GM10266 (cell line): ENCODE measurements around the gene CREG2.

Source experiments
- DNase-seq: peaks from one replicate; pipeline ENCODE4 v3.0.0; 2012; ENCODE audit errors: extremely low spot score
- TF ChIP-seq, protein P1 (sequence below): IDR thresholded peaks from 2 replicates; pipeline ENCODE4 v1.5.1; 2012; ENCODE audit warnings: mild to moderate bottlenecking, low read depth; ENCODE audit not compliant: control insufficient read depth, insufficient read depth; ENCODE audit errors: missing control alignments

Gene CREG2

DNA sequence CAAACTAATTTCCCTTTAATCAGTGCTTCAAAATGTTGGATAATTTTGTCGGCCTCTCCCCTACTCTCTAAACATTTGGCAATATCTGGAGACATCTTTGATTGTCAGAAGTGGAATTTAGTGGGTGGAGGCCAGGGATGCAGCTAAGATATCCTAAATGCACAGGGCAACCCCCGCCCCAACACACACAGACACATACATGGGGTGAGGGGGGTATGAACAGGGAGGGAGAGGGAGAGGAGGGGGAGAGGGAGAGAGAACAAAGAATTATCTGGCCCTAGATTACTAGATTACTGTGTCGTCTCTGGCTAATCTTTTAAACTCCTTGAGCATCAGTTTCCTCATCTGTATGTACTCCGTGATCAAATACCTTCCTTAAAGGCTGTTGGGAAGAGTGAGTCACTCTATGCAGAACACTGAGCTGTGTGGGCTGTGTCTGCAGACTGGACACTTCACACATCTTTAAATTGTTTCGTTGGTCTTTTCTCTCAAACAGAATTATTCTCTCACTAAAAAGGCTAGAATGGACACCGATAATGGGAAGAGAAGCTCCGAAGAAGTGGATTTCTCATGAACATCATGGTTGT, 81.7 kb downstream of the CREG2 start:
- TF ChIP-seq, protein P1, sequence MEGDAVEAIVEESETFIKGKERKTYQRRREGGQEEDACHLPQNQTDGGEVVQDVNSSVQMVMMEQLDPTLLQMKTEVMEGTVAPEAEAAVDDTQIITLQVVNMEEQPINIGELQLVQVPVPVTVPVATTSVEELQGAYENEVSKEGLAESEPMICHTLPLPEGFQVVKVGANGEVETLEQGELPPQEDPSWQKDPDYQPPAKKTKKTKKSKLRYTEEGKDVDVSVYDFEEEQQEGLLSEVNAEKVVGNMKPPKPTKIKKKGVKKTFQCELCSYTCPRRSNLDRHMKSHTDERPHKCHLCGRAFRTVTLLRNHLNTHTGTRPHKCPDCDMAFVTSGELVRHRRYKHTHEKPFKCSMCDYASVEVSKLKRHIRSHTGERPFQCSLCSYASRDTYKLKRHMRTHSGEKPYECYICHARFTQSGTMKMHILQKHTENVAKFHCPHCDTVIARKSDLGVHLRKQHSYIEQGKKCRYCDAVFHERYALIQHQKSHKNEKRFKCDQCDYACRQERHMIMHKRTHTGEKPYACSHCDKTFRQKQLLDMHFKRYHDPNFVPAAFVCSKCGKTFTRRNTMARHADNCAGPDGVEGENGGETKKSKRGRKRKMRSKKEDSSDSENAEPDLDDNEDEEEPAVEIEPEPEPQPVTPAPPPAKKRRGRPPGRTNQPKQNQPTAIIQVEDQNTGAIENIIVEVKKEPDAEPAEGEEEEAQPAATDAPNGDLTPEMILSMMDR = no peak
- no peak for DNase-seq

DNA sequence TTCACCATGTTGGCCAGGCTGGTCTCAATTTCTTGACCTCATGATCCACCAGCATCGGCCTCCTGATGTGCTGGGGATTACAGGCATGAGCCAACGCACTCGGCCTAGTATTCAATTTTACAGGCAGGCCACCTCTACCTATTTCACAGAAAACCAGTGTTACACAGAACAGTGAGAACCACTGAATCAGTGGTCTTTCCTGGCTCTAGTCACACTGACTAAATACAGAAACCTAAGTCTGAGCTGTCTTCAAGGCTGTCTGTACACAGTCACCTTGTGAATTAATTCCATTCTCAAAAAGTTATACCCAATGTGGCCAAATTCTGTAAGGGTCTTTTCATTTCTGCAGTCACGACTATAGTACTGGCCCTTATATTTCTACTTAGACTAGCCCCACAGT, 82.3 kb downstream of the CREG2 start:
- no peak for DNase-seq
- TF ChIP-seq, protein P1 = no peak

DNA sequence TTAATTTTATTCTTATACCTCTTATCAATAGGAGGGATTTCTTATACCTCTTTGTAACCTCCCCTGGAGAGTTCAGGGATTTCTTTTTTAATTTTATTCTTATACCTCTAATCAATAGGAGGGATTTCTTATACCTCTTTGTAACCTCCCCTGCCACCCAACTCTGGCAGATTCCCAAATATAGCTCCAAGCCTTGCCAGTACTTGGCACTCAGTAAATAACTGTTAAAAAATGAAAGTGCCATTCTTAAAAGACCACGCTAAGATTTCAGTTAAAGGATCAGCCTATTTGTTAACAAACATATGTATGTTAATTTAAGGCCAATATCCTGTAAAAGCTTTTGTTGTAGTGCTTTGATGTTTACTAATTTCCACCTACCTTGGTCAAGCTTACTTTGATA, 83.6 kb downstream of the CREG2 start:
- TF ChIP-seq, protein P1 = no peak
- no peak for DNase-seq

DNA sequence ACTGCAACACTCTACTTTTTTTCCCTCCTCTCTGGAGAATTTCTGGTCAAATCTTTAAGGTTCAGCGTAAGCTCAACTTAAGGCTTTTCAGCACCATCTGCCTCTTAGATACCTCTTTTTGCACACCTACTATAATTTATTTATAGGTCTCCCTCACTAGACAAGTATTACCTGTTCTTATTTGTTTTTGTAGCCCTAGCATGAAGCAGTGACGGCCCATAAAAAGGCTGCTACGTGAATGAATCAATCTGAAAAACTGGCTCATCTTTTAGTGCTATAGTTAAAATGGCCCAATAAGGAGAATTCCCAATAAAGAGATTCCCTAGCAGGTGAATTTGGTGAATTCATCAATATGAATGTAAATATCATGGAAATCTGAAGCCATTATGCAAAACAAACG, 85.3 kb downstream of the CREG2 start:
- DNase-seq = no peak
- TF ChIP-seq, protein P1 = no peak

DNA sequence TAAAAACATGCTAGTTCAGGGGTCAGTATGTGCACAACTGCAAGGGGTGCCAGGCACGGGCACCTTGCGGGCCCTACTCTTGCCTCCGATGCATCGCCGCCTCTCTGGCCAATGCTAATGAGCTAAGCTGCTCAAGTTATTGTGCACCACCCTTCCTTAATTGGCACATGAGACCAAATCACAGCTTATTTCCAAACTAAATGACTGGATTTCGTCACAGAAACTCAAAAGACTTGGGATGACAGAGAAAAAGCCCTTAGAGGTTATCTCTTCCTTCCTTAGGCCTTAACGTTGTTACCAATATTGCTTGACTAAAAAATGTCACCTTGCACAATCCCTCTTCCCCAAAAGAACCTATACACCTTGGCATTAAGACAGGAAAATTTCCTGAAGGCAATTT, 86.5 kb downstream of the CREG2 start:
- TF ChIP-seq, protein P1 = no peak
- DNase-seq = no peak

DNA sequence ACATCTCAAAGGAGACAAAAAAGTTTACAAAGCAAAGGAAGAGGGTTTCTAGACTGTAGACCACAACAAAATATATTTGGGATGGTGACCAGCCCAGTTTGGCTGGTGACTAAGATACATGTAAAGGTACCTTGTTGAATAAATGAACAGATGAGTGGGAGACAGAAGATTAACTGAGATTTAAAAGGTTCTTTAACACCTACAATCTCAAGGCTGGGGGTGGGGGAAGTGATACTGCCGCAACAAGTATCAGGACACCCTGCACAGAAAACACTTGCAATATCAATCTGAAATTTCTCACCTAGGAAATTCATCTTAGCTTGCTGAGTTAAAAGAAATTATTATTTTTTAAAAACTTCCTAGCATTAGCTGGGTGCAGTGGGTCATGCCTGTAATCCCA, 87.1 kb downstream of the CREG2 start:
- no peak for DNase-seq
- TF ChIP-seq, protein P1 = no peak

DNA sequence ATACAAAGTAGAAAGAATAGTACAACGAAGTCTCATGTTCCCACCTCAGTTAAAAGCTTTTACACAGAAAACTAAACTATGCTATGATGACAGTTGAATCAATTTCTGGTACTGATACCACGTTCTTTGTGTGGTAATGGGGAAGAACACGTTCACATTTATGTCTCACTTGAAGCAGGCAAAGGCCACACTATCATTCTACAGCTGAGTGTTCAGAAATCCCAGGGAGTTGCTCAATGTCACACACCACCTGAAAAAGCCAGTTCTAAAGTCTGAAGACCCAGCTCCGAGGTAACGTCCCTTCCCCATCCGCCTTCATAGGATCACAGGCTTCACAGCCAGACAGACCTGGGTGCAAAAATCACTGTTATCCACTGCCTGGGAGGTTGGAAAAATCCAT, 87.7 kb downstream of the CREG2 start:
- TF ChIP-seq, protein P1 = no peak
- DNase-seq = no peak
